HFF-Myc (cell line): Measurements from ENCODE around the gene ARHGEF38.

ENCODE experiments used
- DNase-seq: peaks from one replicate; pipeline ENCODE4 v3.0.0-alpha.2; 2011; ENCODE audit warnings: low read depth; ENCODE audit errors: extremely low read depth
- H3K4me3 ChIP-seq: replicated peaks from 2 replicates; pipeline ENCODE4 v1.5.1; 2011; ENCODE audit warnings: low read depth, mild to moderate bottlenecking, control low read depth, low read length
- CTCF ChIP-seq: IDR thresholded peaks from 2 replicates; pipeline ENCODE4 v1.5.1; 2012; ENCODE audit warnings: mild to moderate bottlenecking, low read depth, low read length, control low read depth; ENCODE audit errors: missing control alignments

Gene ARHGEF38, protein sequence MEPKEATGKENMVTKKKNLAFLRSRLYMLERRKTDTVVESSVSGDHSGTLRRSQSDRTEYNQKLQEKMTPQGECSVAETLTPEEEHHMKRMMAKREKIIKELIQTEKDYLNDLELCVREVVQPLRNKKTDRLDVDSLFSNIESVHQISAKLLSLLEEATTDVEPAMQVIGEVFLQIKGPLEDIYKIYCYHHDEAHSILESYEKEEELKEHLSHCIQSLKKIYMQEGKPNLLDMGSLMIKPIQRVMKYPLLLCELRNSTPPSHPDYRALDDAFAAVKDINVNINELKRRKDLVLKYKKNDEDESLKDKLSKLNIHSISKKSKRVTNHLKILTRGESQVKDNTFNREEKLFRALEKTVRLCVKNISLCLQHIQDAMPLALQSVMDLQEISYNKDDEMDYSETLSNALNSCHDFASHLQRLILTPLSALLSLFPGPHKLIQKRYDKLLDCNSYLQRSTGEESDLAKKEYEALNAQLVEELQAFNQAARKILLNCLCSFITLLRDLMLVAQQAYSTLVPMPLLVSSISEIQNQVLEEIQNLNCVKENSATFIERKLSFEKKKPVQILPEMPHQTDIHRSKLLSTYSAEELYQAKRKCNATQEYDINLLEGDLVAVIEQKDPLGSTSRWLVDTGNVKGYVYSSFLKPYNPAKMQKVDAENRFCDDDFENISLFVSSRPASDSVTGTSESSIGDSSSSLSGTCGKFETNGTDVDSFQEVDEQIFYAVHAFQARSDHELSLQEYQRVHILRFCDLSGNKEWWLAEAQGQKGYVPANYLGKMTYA

GRCh38 chr4:105551965-105552746 is at the start of gene ARHGEF38:
ARHGEF38 (plus strand) TSS chr4:105552620; CDS start chr4:105552766, 146 bp downstream.
- no peak for DNase-seq
- H3K4me3 ChIP-seq, result no peak within 1 kb of the TSS

DNA sequence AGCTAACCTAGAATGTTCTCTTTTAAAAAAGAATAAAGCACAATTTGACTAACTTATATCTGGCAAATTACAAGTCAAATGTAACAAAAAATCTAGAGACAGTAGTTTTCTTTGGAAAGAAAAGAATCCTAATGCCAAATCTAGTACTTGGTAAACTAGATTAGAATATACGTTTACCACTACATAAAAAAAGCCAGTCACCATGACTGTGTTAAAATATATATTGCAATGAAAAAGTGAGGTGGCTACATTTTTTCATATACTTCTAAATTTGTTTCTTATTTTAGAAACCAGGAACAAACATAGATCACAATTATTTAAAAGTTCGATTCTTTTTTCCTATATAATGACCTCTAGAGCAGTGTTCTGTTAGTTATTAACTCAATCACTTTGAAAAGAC is 48.9 kb upstream of the ARHGEF38 start:
- DNase-seq, result no peak
- H3K4me3 ChIP-seq, result no peak overlapping the region
- TF ChIP-seq CTCF, result no peak

More at GRCh38 chr4:105551965-105552746, at the start of gene ARHGEF38:
- no peak for TF ChIP-seq CTCF

- no peak for TF ChIP-seq CTCF
- DNase-seq, result no peak
- H3K4me3 ChIP-seq, result no peak overlapping the region
Observed at GRCh38 chr4:105504744-105505143, 47.7 kb upstream of the ARHGEF38 start.

GRCh38 chr4:105509291-105509690 is 43.1 kb upstream of the ARHGEF38 start:
- DNase-seq, result no peak
- TF ChIP-seq CTCF, result no peak
- no peak overlapping the region for H3K4me3 ChIP-seq

DNA sequence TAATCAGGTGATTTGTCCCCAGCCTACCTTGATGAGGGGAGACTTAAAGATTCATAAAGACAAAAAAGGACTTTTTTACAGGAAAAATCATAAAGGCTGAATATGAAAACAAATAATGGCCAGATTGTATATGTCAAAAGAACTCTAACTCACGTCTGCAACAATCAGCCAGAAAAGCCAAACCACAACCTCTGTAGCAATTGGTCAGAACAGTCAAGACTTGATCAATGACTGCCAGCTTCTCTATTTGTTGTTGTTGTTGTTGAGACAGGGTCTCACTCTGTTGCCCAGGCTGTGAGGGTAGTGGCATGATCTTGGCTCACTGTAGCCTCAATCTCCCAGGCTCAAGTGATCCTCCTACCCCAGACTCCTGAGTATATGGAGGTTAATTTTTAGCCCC is 42.7 kb upstream of the ARHGEF38 start:
- no peak for DNase-seq
- H3K4me3 ChIP-seq, result no peak overlapping the region
- no peak for TF ChIP-seq CTCF

GRCh38 chr4:105510245-105510644 is 42.2 kb upstream of the ARHGEF38 start:
- no peak for TF ChIP-seq CTCF

More at GRCh38 chr4:105510245-105510644, 42.2 kb upstream of the ARHGEF38 start:
- DNase-seq, result no peak
- no peak overlapping the region for H3K4me3 ChIP-seq
